Measurements from ENCODE around the gene TRNAU1AP.

TRNAU1AP gene

GRCh38 chr1:28602536-28603439 is 49.9 kb downstream of the TRNAU1AP start:
- POLR2A ChIA-PET = interaction anchor here (1.0 to 3.0 kb wide), 3 partner anchors 21 to 274 kb away, joined by 3 to 29 read pairs (median 3); partner anchors contain the start of gene RNU11
- CTCF ChIA-PET = interaction anchor here (0.6 to 1.1 kb wide), 8 partner anchors 16 to 194 kb away, joined by 3 to 6 read pairs (median 3); no protein-coding TSS in a partner anchor
- DNase-seq (ENCODE audit: extremely low spot score) = peak; percentile 84
- no peak for TF ChIP-seq HDGF (IDR thresholded peaks at IDR 0.05; ENCODE audit: borderline replicate concordance)
- TF ChIP-seq ZNF384 (IDR thresholded peaks at IDR 0.05) = peak; percentile 93

- CTCF ChIA-PET = interaction anchor here (0.6 kb wide), 1 partner anchor 16 kb away, joined by 4 read pairs; no protein-coding TSS in a partner anchor
- no peak for TF ChIP-seq TARDBP (IDR thresholded peaks at IDR 0.05)
- TF ChIP-seq ARNT (IDR thresholded peaks at IDR 0.05) = no peak
- no peak for TF ChIP-seq ELF4 (IDR thresholded peaks at IDR 0.05)
- TF ChIP-seq CTBP1 (IDR thresholded peaks at IDR 0.05; ENCODE audit: borderline replicate concordance) = no peak
- no peak for TF ChIP-seq PKNOX1 (IDR thresholded peaks at IDR 0.05)
- no peak for TF ChIP-seq BHLHE40 (IDR thresholded peaks at IDR 0.05; ENCODE audit: borderline replicate concordance)
- no peak for TF ChIP-seq FOXA1 (IDR thresholded peaks at IDR 0.05)
- TF ChIP-seq FOXK2 (IDR thresholded peaks at IDR 0.05) = no peak
- TF ChIP-seq NFRKB (IDR thresholded peaks at IDR 0.05) = no peak
- TF ChIP-seq HDGF (IDR thresholded peaks at IDR 0.05; ENCODE audit: borderline replicate concordance) = no peak
- no peak for TF ChIP-seq L3MBTL2 (conservative IDR thresholded peaks at IDR 0.05)
- no peak for TF ChIP-seq ZNF384 (IDR thresholded peaks at IDR 0.05)
- no peak for TF ChIP-seq SP1 (IDR thresholded peaks at IDR 0.05)
- no peak for TF ChIP-seq FOXM1 (IDR thresholded peaks at IDR 0.05; ENCODE audit: borderline replicate concordance)
- no peak for TF ChIP-seq SUZ12 (IDR thresholded peaks at IDR 0.05)
- no peak for TF ChIP-seq LEF1 (IDR thresholded peaks at IDR 0.05; ENCODE audit: borderline replicate concordance)
- no peak for DNase-seq (ENCODE audit: extremely low spot score)
- POLR2A ChIA-PET = interaction anchor here (1.7 kb wide), 1 partner anchor 23 kb away, joined by 8 read pairs; no protein-coding TSS in a partner anchor
These were observed 51.5 kb downstream of the TRNAU1AP start for GRCh38 chr1:28604411-28604810.

- ChIA-PET CTCF (no interaction called here), POLR2A (interaction anchor here (1.7 kb wide), 1 partner anchor 23 kb away, joined by 8 read pairs; no protein-coding TSS in a partner anchor)
- no peak for DNase-seq (ENCODE audit: extremely low spot score)
- TF ChIP-seq SUZ12 (IDR thresholded peaks at IDR 0.05) (no peak), FOXA1 (IDR thresholded peaks at IDR 0.05) (no peak), ARNT (IDR thresholded peaks at IDR 0.05) (no peak), PKNOX1 (IDR thresholded peaks at IDR 0.05) (no peak), ZNF384 (IDR thresholded peaks at IDR 0.05) (no peak), HDGF (IDR thresholded peaks at IDR 0.05; ENCODE audit: borderline replicate concordance) (no peak), SP1 (IDR thresholded peaks at IDR 0.05) (no peak), FOXK2 (IDR thresholded peaks at IDR 0.05) (no peak), FOXM1 (IDR thresholded peaks at IDR 0.05; ENCODE audit: borderline replicate concordance) (no peak), TARDBP (IDR thresholded peaks at IDR 0.05) (no peak), BHLHE40 (IDR thresholded peaks at IDR 0.05; ENCODE audit: borderline replicate concordance) (no peak), L3MBTL2 (conservative IDR thresholded peaks at IDR 0.05) (no peak)
These were observed 52.1 kb downstream of the TRNAU1AP start for GRCh38 chr1:28604962-28605361.

GRCh38 chr1:28606771-28607170 is 53.9 kb downstream of the TRNAU1AP start:
- DNase-seq (ENCODE audit: extremely low spot score) = no peak
- CTCF ChIA-PET = no interaction called here
- TF ChIP-seq FOXM1 (IDR thresholded peaks at IDR 0.05; ENCODE audit: borderline replicate concordance) (no peak), FOXA1 (IDR thresholded peaks at IDR 0.05) (no peak), PKNOX1 (IDR thresholded peaks at IDR 0.05) (no peak), FOXK2 (IDR thresholded peaks at IDR 0.05) (no peak), SUZ12 (IDR thresholded peaks at IDR 0.05) (no peak), HDGF (IDR thresholded peaks at IDR 0.05; ENCODE audit: borderline replicate concordance) (no peak), LEF1 (IDR thresholded peaks at IDR 0.05; ENCODE audit: borderline replicate concordance) (no peak), BHLHE40 (IDR thresholded peaks at IDR 0.05; ENCODE audit: borderline replicate concordance) (no peak), CTBP1 (IDR thresholded peaks at IDR 0.05; ENCODE audit: borderline replicate concordance) (no peak), L3MBTL2 (conservative IDR thresholded peaks at IDR 0.05) (no peak), ELF4 (IDR thresholded peaks at IDR 0.05) (no peak)
- POLR2A ChIA-PET = no interaction called here

- DNase-seq (ENCODE audit: extremely low spot score) = no peak
- ChIA-PET CTCF (no interaction called here), POLR2A (no interaction called here)
- TF ChIP-seq TARDBP (IDR thresholded peaks at IDR 0.05) (no peak), L3MBTL2 (conservative IDR thresholded peaks at IDR 0.05) (no peak), BHLHE40 (IDR thresholded peaks at IDR 0.05; ENCODE audit: borderline replicate concordance) (no peak), ELF4 (IDR thresholded peaks at IDR 0.05) (no peak), FOXA1 (IDR thresholded peaks at IDR 0.05) (no peak), FOXK2 (IDR thresholded peaks at IDR 0.05) (no peak), CTBP1 (IDR thresholded peaks at IDR 0.05; ENCODE audit: borderline replicate concordance) (no peak), HDGF (IDR thresholded peaks at IDR 0.05; ENCODE audit: borderline replicate concordance) (no peak), SP1 (IDR thresholded peaks at IDR 0.05) (no peak), PKNOX1 (IDR thresholded peaks at IDR 0.05) (no peak), SUZ12 (IDR thresholded peaks at IDR 0.05) (no peak), ARNT (IDR thresholded peaks at IDR 0.05) (no peak), ZNF384 (IDR thresholded peaks at IDR 0.05) (no peak), LEF1 (IDR thresholded peaks at IDR 0.05; ENCODE audit: borderline replicate concordance) (no peak), FOXM1 (IDR thresholded peaks at IDR 0.05; ENCODE audit: borderline replicate concordance) (no peak), NFRKB (IDR thresholded peaks at IDR 0.05) (no peak)
These were observed 60.3 kb downstream of the TRNAU1AP start for GRCh38 chr1:28613175-28613574.
